A549 (cell line): ENCODE measurements around the gene HBE1.

Experiments used
- CEBPB ChIP-seq, 2 experiments: fragments of >200 bp in 1 of 2; sonication (Bioruptor Twin) in 1 of 2; formaldehyde crosslinking in 1 of 2; IDR thresholded peaks; 2 replicates each; pipeline ENCODE4 v1.6.1; 2012 to 2016
- CHD4 ChIP-seq: fragments of 200-600 bp; sonication (generic); IDR thresholded peaks from 2 replicates; pipeline ENCODE4 v1.6.1; 2016; ENCODE audit warnings: antibody characterized with exemption, mild to moderate bottlenecking, borderline replicate concordance
- RAD21 ChIP-seq, 2 experiments: fragments of >200 bp in 1 of 2; sonication (Bioruptor Twin) in 1 of 2; formaldehyde crosslinking in 1 of 2; IDR thresholded peaks in 1 of 2; conservative IDR thresholded peaks in 1 of 2; 2 replicates in 1 of 2; 3 replicates in 1 of 2; pipeline ENCODE4 v1.6.1; 2012 to 2018; ENCODE audit warnings: inconsistent platforms in 1 of 2
- RARB ChIP-seq: fragments of 250-450 bp; sonication (Bioruptor Pico); IDR thresholded peaks from 2 replicates; pipeline ENCODE4 v1.8.0; 2021; ENCODE audit warnings: mild to moderate bottlenecking, moderate library complexity
- RFX5 ChIP-seq: fragments of 450-650 bp; IDR thresholded peaks from 2 replicates; pipeline ENCODE4 v1.7.1; 2014; ENCODE audit warnings: antibody characterized with exemption, mild to moderate bottlenecking, moderate library complexity
- RNF2 ChIP-seq: fragments of 200-600 bp; sonication (generic); IDR thresholded peaks from 2 replicates; pipeline ENCODE4 v1.6.1; 2016; ENCODE audit warnings: low read depth, mild to moderate bottlenecking, antibody characterized with exemption, moderate library complexity, borderline replicate concordance
- SREBF2 ChIP-seq: fragments of 450-650 bp; IDR thresholded peaks from 2 replicates; pipeline ENCODE4 v1.6.1; 2014; ENCODE audit warnings: mild to moderate bottlenecking, moderate library complexity
- TFCP2L1 ChIP-seq: fragments of 250-450 bp; sonication (Bioruptor Pico); IDR thresholded peaks from 2 replicates; pipeline ENCODE4 v1.5.0; 2021; ENCODE audit warnings: mild to moderate bottlenecking
- TF ChIP-seq, protein P1 (sequence below): fragments of >200 bp; sonication (Bioruptor Twin); formaldehyde crosslinking; IDR thresholded peaks from 3 replicates; pipeline ENCODE4 v1.5.1; 2016

DNA sequence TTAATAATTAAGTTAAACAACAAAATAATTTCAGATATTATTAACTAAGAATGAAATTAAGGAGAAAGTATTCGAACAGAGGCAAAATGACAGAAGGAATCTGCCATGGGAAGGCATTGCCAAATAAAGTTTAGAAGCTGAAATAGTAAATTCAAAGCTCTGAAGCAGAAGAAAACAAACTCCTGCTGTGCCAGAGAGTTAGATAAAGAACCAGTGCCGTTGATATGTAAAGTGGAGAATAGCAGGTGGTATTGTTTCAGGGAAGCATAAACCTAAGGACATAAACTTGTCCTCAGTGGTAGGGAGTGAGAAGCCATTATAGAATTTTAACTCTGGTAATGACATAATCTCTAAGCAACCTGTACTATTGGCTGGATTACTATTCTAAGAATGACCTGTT, 12.4 kb downstream of the HBE1 start:
- TF ChIP-seq, protein P1, sequence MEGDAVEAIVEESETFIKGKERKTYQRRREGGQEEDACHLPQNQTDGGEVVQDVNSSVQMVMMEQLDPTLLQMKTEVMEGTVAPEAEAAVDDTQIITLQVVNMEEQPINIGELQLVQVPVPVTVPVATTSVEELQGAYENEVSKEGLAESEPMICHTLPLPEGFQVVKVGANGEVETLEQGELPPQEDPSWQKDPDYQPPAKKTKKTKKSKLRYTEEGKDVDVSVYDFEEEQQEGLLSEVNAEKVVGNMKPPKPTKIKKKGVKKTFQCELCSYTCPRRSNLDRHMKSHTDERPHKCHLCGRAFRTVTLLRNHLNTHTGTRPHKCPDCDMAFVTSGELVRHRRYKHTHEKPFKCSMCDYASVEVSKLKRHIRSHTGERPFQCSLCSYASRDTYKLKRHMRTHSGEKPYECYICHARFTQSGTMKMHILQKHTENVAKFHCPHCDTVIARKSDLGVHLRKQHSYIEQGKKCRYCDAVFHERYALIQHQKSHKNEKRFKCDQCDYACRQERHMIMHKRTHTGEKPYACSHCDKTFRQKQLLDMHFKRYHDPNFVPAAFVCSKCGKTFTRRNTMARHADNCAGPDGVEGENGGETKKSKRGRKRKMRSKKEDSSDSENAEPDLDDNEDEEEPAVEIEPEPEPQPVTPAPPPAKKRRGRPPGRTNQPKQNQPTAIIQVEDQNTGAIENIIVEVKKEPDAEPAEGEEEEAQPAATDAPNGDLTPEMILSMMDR = no peak
- no peak for TF ChIP-seq CHD4
- no peak for TF ChIP-seq RFX5
- no peak for TF ChIP-seq RAD21 (conservative IDR thresholded peaks at IDR 0.05 in 1 of 2, IDR thresholded peaks at IDR 0.05 in 1 of 2)
- no peak for TF ChIP-seq RARB (CRISPR knock-in tag)
- no peak for TF ChIP-seq SREBF2
- TF ChIP-seq RNF2 = no peak
- no peak for TF ChIP-seq CEBPB (IDR thresholded peaks at IDR 0.05)
- no peak for TF ChIP-seq TFCP2L1
